ENCODE results near the gene ARHGAP29. TPM values are rescaled to one million over a fixed set of nuclear protein-coding genes. Genes with fewer than 3 reads are reported as not detected.
"Not testable (repeated sequence)": the region's sequence is repeated elsewhere in the genome, so short reads cannot be mapped to it uniquely, and the experiment has no call there.

The ARHGAP29 gene
- total RNA-seq, 1 donor from 2014 or later = 131 TPM

- DNase-seq (ENCODE audit: low read depth) = peak; percentile 74
- no peak overlapping the region for H3K4me3 ChIP-seq (ENCODE audit: low read depth, low read length)
- TF ChIP-seq, protein P1, sequence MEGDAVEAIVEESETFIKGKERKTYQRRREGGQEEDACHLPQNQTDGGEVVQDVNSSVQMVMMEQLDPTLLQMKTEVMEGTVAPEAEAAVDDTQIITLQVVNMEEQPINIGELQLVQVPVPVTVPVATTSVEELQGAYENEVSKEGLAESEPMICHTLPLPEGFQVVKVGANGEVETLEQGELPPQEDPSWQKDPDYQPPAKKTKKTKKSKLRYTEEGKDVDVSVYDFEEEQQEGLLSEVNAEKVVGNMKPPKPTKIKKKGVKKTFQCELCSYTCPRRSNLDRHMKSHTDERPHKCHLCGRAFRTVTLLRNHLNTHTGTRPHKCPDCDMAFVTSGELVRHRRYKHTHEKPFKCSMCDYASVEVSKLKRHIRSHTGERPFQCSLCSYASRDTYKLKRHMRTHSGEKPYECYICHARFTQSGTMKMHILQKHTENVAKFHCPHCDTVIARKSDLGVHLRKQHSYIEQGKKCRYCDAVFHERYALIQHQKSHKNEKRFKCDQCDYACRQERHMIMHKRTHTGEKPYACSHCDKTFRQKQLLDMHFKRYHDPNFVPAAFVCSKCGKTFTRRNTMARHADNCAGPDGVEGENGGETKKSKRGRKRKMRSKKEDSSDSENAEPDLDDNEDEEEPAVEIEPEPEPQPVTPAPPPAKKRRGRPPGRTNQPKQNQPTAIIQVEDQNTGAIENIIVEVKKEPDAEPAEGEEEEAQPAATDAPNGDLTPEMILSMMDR (conservative IDR thresholded peaks at IDR 0.05; ENCODE audit: low read depth, low read length) = no peak
Observed at GRCh38 chr1:94160811-94161210, 76.6 kb downstream of the ARHGAP29 start.

GRCh38 chr1:94156096-94156625, 81.2 kb downstream of the ARHGAP29 start:
- DNase-seq (ENCODE audit: low read depth) = no peak

DNA sequence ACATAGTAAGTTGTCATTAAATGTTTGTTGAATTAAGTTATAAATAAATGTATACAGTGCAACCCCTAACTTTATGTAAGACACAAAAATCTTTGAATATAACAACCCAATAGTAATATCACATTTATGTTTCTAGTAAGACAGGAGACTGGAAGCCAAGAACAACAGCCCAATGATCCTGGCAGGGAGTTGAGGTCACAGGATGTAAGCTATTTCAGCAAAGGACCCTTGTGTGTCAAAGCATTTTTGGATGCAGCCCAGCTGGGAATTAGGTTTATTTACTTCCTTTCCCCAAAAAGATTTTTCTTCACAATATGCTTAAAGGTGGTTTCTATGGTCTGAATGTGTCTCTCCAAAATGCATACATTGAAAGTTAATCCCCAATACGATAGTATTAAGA, 82.4 kb downstream of the ARHGAP29 start:
- no peak for DNase-seq (ENCODE audit: low read depth)
- no peak overlapping the region for H3K4me3 ChIP-seq (ENCODE audit: low read depth, low read length)
- TF ChIP-seq, protein P1 (conservative IDR thresholded peaks at IDR 0.05; ENCODE audit: low read depth, low read length) = no peak

More at GRCh38 chr1:94156096-94156625, 81.2 kb downstream of the ARHGAP29 start:
- TF ChIP-seq, protein P1 (conservative IDR thresholded peaks at IDR 0.05; ENCODE audit: low read depth, low read length) = no peak
- H3K4me3 ChIP-seq (ENCODE audit: low read depth, low read length) = no peak overlapping the region

- no peak overlapping the region for H3K4me3 ChIP-seq (ENCODE audit: low read depth, low read length)
- TF ChIP-seq, protein P1 (conservative IDR thresholded peaks at IDR 0.05; ENCODE audit: low read depth, low read length) = no peak
- DNase-seq (ENCODE audit: low read depth) = no peak
Observed at GRCh38 chr1:94153133-94153532, 84.3 kb downstream of the ARHGAP29 start.

GRCh38 chr1:94149166-94149565, 88.2 kb downstream of the ARHGAP29 start:
- H3K4me3 ChIP-seq (ENCODE audit: low read depth, low read length); DNase-seq (ENCODE audit: low read depth): not testable (repeated sequence)

- no peak for DNase-seq (ENCODE audit: low read depth)
- TF ChIP-seq, protein P1 (conservative IDR thresholded peaks at IDR 0.05; ENCODE audit: low read depth, low read length) = no peak
- H3K4me3 ChIP-seq (ENCODE audit: low read depth, low read length) = no peak overlapping the region
Observed at GRCh38 chr1:94146273-94146672, 91.1 kb downstream of the ARHGAP29 start.

DNA sequence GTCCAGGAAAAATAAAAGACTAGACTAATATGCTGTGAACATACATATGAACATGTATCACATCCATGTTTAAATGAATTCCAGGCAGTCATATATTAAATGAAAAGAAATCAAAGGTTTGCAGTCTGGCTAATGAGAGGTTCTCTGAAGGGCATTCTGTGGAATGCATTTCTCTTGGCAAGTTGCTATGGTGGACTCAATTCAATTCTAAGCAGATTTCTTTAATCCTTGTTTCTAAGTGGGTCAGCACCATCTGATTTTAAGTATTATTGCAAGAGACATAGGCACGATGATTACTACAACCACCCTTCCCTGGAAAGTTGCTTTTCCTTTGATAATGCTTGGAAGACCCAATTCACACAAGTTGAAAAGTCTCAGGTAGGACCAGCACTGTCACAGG, 92.5 kb downstream of the ARHGAP29 start:
- H3K4me3 ChIP-seq (ENCODE audit: low read depth, low read length) = no peak overlapping the region
- no peak for DNase-seq (ENCODE audit: low read depth)
- TF ChIP-seq, protein P1 (conservative IDR thresholded peaks at IDR 0.05; ENCODE audit: low read depth, low read length) = no peak
